ENCODE measurements around the gene CD1B.
"Not testable (repeated sequence)": the region's sequence is repeated elsewhere in the genome, so short reads cannot be mapped to it uniquely, and the experiment has no call there.

The CD1B gene

GRCh38 chr1:158286487-158286886, 44.8 kb downstream of the CD1B start:
- TF ChIP-seq ARNTL (CRISPR knock-in tag; IDR thresholded peaks at IDR 0.05; ENCODE audit: borderline replicate concordance, low read depth) (no peak), GLIS3 (CRISPR knock-in tag; IDR thresholded peaks at IDR 0.05) (no peak), ISL1 (CRISPR knock-in tag; IDR thresholded peaks at IDR 0.05) (no peak)
- no peak for ATAC-seq

GRCh38 chr1:158285756-158286241, 45.5 kb downstream of the CD1B start:
- ATAC-seq: no peak
- no peak for TF ChIP-seq ARNTL (CRISPR knock-in tag; IDR thresholded peaks at IDR 0.05; ENCODE audit: borderline replicate concordance, low read depth)
- no peak for TF ChIP-seq TCF4 (CRISPR knock-in tag; IDR thresholded peaks at IDR 0.05; ENCODE audit: borderline replicate concordance)
- TF ChIP-seq PATZ1 (CRISPR knock-in tag; IDR thresholded peaks at IDR 0.05; ENCODE audit: borderline replicate concordance): no peak
- TF ChIP-seq ZNF8 (CRISPR knock-in tag; IDR thresholded peaks at IDR 0.05): no peak
- no peak for TF ChIP-seq ISL1 (CRISPR knock-in tag; IDR thresholded peaks at IDR 0.05)
- TF ChIP-seq GLIS3 (CRISPR knock-in tag; IDR thresholded peaks at IDR 0.05): no peak
- TF ChIP-seq ZFP30 (CRISPR knock-in tag; IDR thresholded peaks at IDR 0.05): no peak
- TF ChIP-seq POU6F1 (CRISPR knock-in tag; IDR thresholded peaks at IDR 0.05; ENCODE audit: borderline replicate concordance, low read depth): no peak
- TF ChIP-seq BACH2 (CRISPR knock-in tag; IDR thresholded peaks at IDR 0.05; ENCODE audit: borderline replicate concordance): no peak
- TF ChIP-seq ZC3H10 (CRISPR knock-in tag; IDR thresholded peaks at IDR 0.05): no peak
- no peak for TF ChIP-seq CSRNP3 (CRISPR knock-in tag; IDR thresholded peaks at IDR 0.05)
- TF ChIP-seq CREB5 (CRISPR knock-in tag; IDR thresholded peaks at IDR 0.05; ENCODE audit: low read depth): no peak
- no peak for TF ChIP-seq PPARA (CRISPR knock-in tag; IDR thresholded peaks at IDR 0.05; ENCODE audit: borderline replicate concordance)
- no peak for TF ChIP-seq ZFP3 (CRISPR knock-in tag; IDR thresholded peaks at IDR 0.05)
- no peak for TF ChIP-seq TSHZ2 (CRISPR knock-in tag; IDR thresholded peaks at IDR 0.05)
- TF ChIP-seq ZNF70 (CRISPR knock-in tag; IDR thresholded peaks at IDR 0.05): no peak

- no peak for ATAC-seq
Observed at GRCh38 chr1:158283965-158284364, 47.4 kb downstream of the CD1B start.

GRCh38 chr1:158282421-158282820, 48.9 kb downstream of the CD1B start:
- ATAC-seq: not testable (repeated sequence)

More at GRCh38 chr1:158283965-158284364, 47.4 kb downstream of the CD1B start:
- TF ChIP-seq TCF4 (CRISPR knock-in tag; IDR thresholded peaks at IDR 0.05; ENCODE audit: borderline replicate concordance) (no peak), ZNF8 (CRISPR knock-in tag; IDR thresholded peaks at IDR 0.05) (no peak), ISL1 (CRISPR knock-in tag; IDR thresholded peaks at IDR 0.05) (no peak), ESRRG (CRISPR knock-in tag; IDR thresholded peaks at IDR 0.05) (no peak), CREB5 (CRISPR knock-in tag; IDR thresholded peaks at IDR 0.05; ENCODE audit: low read depth) (no peak), ARNTL (CRISPR knock-in tag; IDR thresholded peaks at IDR 0.05; ENCODE audit: borderline replicate concordance, low read depth) (no peak), ZNF565 (CRISPR knock-in tag; conservative IDR thresholded peaks at IDR 0.05; ENCODE audit: low read depth) (no peak), ZNF70 (CRISPR knock-in tag; IDR thresholded peaks at IDR 0.05) (no peak), POU6F1 (CRISPR knock-in tag; IDR thresholded peaks at IDR 0.05; ENCODE audit: borderline replicate concordance, low read depth) (no peak), ZFP30 (CRISPR knock-in tag; IDR thresholded peaks at IDR 0.05) (no peak)

Measured in SK-N-SH treated with all-trans-retinoic acid at 6 μM for 48 hours (cell line).